PC-3 (cell line): ENCODE results near the gene CERS2. TPM values are rescaled to one million over a fixed set of nuclear protein-coding genes. Genes with fewer than 3 reads are reported as not detected.
A peak's percentile ranks its signal among the peaks of the same experiment; 100 is the strongest.

Experiments used
- ATAC-seq: fragments of 200-7000 bp; cut with Tn5 transposase; 2 replicates; pipeline ENCODE4 v1.9.1; 2020; ENCODE audit warnings: mild to moderate bottlenecking, moderate library complexity
- BruUV-seq: library from RNA; stranded (reverse); fragments of 400-500 nt; replicated peaks from 2 replicates; lab custom pipeline; 2021; lab: Mats Ljungman, UMichigan
- CTCF ChIA-PET: fragments of 300-600 bp; sonication (Branson Sonifier 250); formaldehyde crosslinking; loops from one replicate; lab custom pipeline; 2022; ENCODE audit warnings: antibody characterized with exemption; lab: Charles Lee
- POLR2A ChIA-PET: fragments of 300-600 bp; sonication (Branson Sonifier 250); formaldehyde crosslinking; loops from one replicate; lab custom pipeline; 2022; ENCODE audit warnings: antibody characterized with exemption; ENCODE audit not compliant: unreplicated experiment; lab: Charles Lee
- DNase-seq: peaks from one replicate; pipeline ENCODE4 v3.0.0-alpha.2; 2015
- H2AFZ ChIP-seq: fragments of 300-600 bp; sonication (generic); 2 replicates; pipeline ENCODE4 v1.6.0; 2016; ENCODE audit warnings: antibody characterized with exemption, low read length
- H3F3A ChIP-seq: fragments of 300-600 bp; sonication (generic); one replicate; pipeline ENCODE4 v1.6.0; 2017; ENCODE audit warnings: antibody characterized with exemption, low read length, control low read depth, mild to moderate bottlenecking; ENCODE audit not compliant: unreplicated experiment
- H3K27ac ChIP-seq: fragments of 300-600 bp; sonication (generic); 2 replicates; pipeline ENCODE4 v1.5.1; 2016; ENCODE audit warnings: mild to moderate bottlenecking, low read length
- H3K27me3 ChIP-seq: fragments of 300-600 bp; sonication (generic); 2 replicates; pipeline ENCODE4 v1.6.1; 2016; ENCODE audit warnings: low read length, mixed read lengths
- H3K36me3 ChIP-seq: fragments of 300-600 bp; sonication (generic); 2 replicates; pipeline ENCODE4 v1.6.1; 2016; ENCODE audit warnings: low read depth, mixed run types, low read length, mixed read lengths
- H3K4me1 ChIP-seq: fragments of 300-600 bp; sonication (generic); 2 replicates; pipeline ENCODE4 v1.5.1; 2016; ENCODE audit warnings: low read length; ENCODE audit not compliant: insufficient read depth
- H3K4me2 ChIP-seq: fragments of 300-600 bp; sonication (generic); 2 replicates; pipeline ENCODE4 v1.6.0; 2016; ENCODE audit warnings: low read length
- H3K4me3 ChIP-seq: fragments of 300-600 bp; sonication (generic); 2 replicates; pipeline ENCODE4 v1.5.1; 2016; ENCODE audit warnings: mild to moderate bottlenecking, low read length, mixed read lengths
- H3K79me2 ChIP-seq: fragments of 300-600 bp; sonication (generic); 2 replicates; pipeline ENCODE4 v1.6.1; 2017; ENCODE audit warnings: low read length, mixed read lengths
- H3K9ac ChIP-seq: fragments of 300-600 bp; sonication (generic); 2 replicates; pipeline ENCODE4 v1.6.0; 2016; ENCODE audit warnings: mild to moderate bottlenecking, low read length
- H3K9me2 ChIP-seq: fragments of 300-600 bp; sonication (generic); replicated peaks from 2 replicates; pipeline ENCODE4 v1.6.1; 2016; ENCODE audit warnings: mixed run types, low read length, mixed read lengths
- H3K9me3 ChIP-seq: fragments of 300-600 bp; sonication (generic); 2 replicates; pipeline ENCODE4 v1.6.1; 2016; ENCODE audit warnings: low read length, mixed read lengths
- H4K20me1 ChIP-seq: fragments of 300-600 bp; sonication (generic); 2 replicates; pipeline ENCODE4 v1.6.1; 2016; ENCODE audit warnings: low read length, mixed read lengths
- CTCF ChIP-seq: fragments of 300-600 bp; sonication (generic); conservative IDR thresholded peaks from 2 replicates; pipeline ENCODE4 v1.5.1; 2017; ENCODE audit warnings: antibody characterized with exemption, low read depth, mild to moderate bottlenecking, low read length
- EZH2 ChIP-seq: fragments of 300-600 bp; sonication (generic); IDR thresholded peaks from one replicate; pipeline ENCODE4 v1.6.1; 2017; ENCODE audit warnings: antibody characterized with exemption, mild to moderate bottlenecking, low read length; ENCODE audit not compliant: unreplicated experiment
- EZH2phosphoT487 ChIP-seq: fragments of 300-600 bp; sonication (generic); IDR thresholded peaks from 2 replicates; pipeline ENCODE4 v1.6.1; 2018; ENCODE audit warnings: mild to moderate bottlenecking, antibody characterized with exemption, low read length, borderline replicate concordance
- intact Hi-C: fragments of 100-400 bp; cut with micrococcal nuclease; formaldehyde crosslinking; loops from 2 replicates; pipeline ENCODE4 v1.9.0; 2023
- total RNA-seq: library from RNA; depleted of rRNA; stranded (reverse); fragments of >200 nt; gene quantifications from 2 replicates; pipeline ENCODE4 v1.2.3, GENCODE V29; 2014

CERS2 gene
- total RNA-seq, 1 experiment from 2014 or later: 176 TPM

GRCh38 chr1:150928286-150928685, 46.3 kb downstream of the CERS2 start:
- Histone ChIP-seq H2AFZ (no peak overlapping the region), H3K9me3 (peaks cover 4% of the 10 kb centered on the region; the same call in 1 of the 2 replicates), H3K36me3 (peaks cover 40% of the 10 kb centered on the region), H3K27ac (no peak overlapping the region), H3K4me2 (no peak overlapping the region), H3K27me3 (no peaks in the 10 kb centered on the region), H3K9ac (no peak overlapping the region), H3F3A (no peaks in the 10 kb centered on the region), H3K4me3 (no peak overlapping the region), H3K79me2 (peaks cover 22% of the 10 kb centered on the region), H4K20me1 (no peaks in the 10 kb centered on the region), H3K4me1 (peaks cover 5% of the 10 kb centered on the region; the same call in 1 of the 2 replicates), H3K9me2 (no peaks in the 10 kb centered on the region)
- POLR2A ChIA-PET: no interaction called here
- ATAC-seq (no peak), DNase-seq (no peak)
- BruUV-seq: no TSS peak
- TF ChIP-seq EZH2phosphoT487 (no peak), CTCF (no peak), EZH2 (no peak)
- CTCF ChIA-PET: no interaction called here
- intact Hi-C loops: loop anchor here (5.0 to 10.0 kb wide), 3 partner anchors 93 to 366 kb away; no protein-coding TSS in a partner anchor

- ChIA-PET POLR2A (no interaction called here), CTCF (no interaction called here)
- no peaks in the 10 kb centered on the region for H3K27me3 ChIP-seq
- no TSS peak for BruUV-seq
- TF ChIP-seq CTCF (no peak), EZH2phosphoT487 (no peak), EZH2 (no peak)
- H3K27ac ChIP-seq: no peak overlapping the region
- intact Hi-C loops: loop anchor here (5.0 to 10.0 kb wide), 3 partner anchors 93 to 365 kb away; no protein-coding TSS in a partner anchor
- no peaks in the 10 kb centered on the region for H3F3A ChIP-seq
- H3K4me1 ChIP-seq: peaks cover 9% of the 10 kb centered on the region
- ATAC-seq: no peak
- H2AFZ ChIP-seq: no peak overlapping the region
- DNase-seq: no peak
- H3K9me3 ChIP-seq: peaks cover 4% of the 10 kb centered on the region; the same call in 1 of the 2 replicates
- H3K9ac ChIP-seq: no peak overlapping the region
- peaks cover 22% of the 10 kb centered on the region for H3K79me2 ChIP-seq
- peaks cover 37% of the 10 kb centered on the region for H3K36me3 ChIP-seq
- no peaks in the 10 kb centered on the region for H4K20me1 ChIP-seq
- H3K4me2 ChIP-seq: no peak overlapping the region
- H3K9me2 ChIP-seq: no peaks in the 10 kb centered on the region
- no peak overlapping the region for H3K4me3 ChIP-seq
Measured at GRCh38 chr1:150927624-150928023, 47.0 kb downstream of the CERS2 start.

GRCh38 chr1:150926097-150926741, 48.4 kb downstream of the CERS2 start, which contains the start of gene SETDB1:
Gene SETDB1 (plus strand): TSS chr1:150926363. CDS start chr1:150927715, 1,352 bp downstream.
- peak; percentile 99 for DNase-seq

More at GRCh38 chr1:150926097-150926741, 48.4 kb downstream of the CERS2 start, which contains the start of gene SETDB1:
- peak within 1 kb of the TSS; percentile 87 for H3K4me2 ChIP-seq
- no peaks in the 10 kb centered on the region for H3K9me2 ChIP-seq
- H3K27me3 ChIP-seq: no peaks in the 10 kb centered on the region
- peak within 1 kb of the TSS; percentile 93 for H2AFZ ChIP-seq
- BruUV-seq: no TSS peak
- peak within 1 kb of the TSS; percentile 81 for H3K4me3 ChIP-seq
- H3K27ac ChIP-seq: peak within 1 kb of the TSS; percentile 71
- H4K20me1 ChIP-seq: no peaks in the 10 kb centered on the region
- peaks cover 22% of the 10 kb centered on the region for H3K79me2 ChIP-seq
- intact Hi-C loops: loop anchor here (5.0 to 10.0 kb wide), 3 partner anchors 91 to 364 kb away; no protein-coding TSS in a partner anchor
- no peaks in the 10 kb centered on the region for H3F3A ChIP-seq
- peak within 1 kb of the TSS; percentile 92 for H3K9ac ChIP-seq
- TF ChIP-seq EZH2phosphoT487: no peak
- TF ChIP-seq EZH2: no peak
- no peak for TF ChIP-seq CTCF
- H3K9me3 ChIP-seq: no peaks in the 10 kb centered on the region
- CTCF ChIA-PET: no interaction called here
- H3K36me3 ChIP-seq: peaks cover 25% of the 10 kb centered on the region
- ATAC-seq: peak; percentile 90
- POLR2A ChIA-PET: interaction anchor here (0.5 kb wide), 1 partner anchor 346 kb away, joined by 4 read pairs; the partner anchor contains the start of gene MCL1
- peaks cover 15% of the 10 kb centered on the region for H3K4me1 ChIP-seq
